SK-N-SH (cell line): ENCODE data around the gene SPEF2. TPM values are rescaled to one million over a fixed set of nuclear protein-coding genes. Genes with fewer than 3 reads are reported as not detected.

Source experiments
- CTCF ChIA-PET: fragments of 300-600, 350-600 bp; formaldehyde crosslinking; extraction: SDS; loops from one replicate; lab custom pipeline; 2021; lab: Yijun Ruan, JAX
- POLR2A ChIA-PET: fragments of 350-600 bp; sonication (Branson Sonifier 250); formaldehyde crosslinking; extraction: SDS; loops from one replicate; lab custom pipeline; 2020; ENCODE audit warnings: antibody characterized with exemption, inconsistent platforms; lab: Yijun Ruan, JAX
- DNase-seq: peaks from one replicate; pipeline ENCODE4 v3.0.0; 2012
- H2AFZ ChIP-seq: fragments of 200-600 bp; sonication (generic); 2 replicates; pipeline ENCODE4 v1.8.1; 2016; ENCODE audit warnings: antibody characterized with exemption, mild to moderate bottlenecking, low read depth
- H3F3A ChIP-seq: fragments of 200-600 bp; sonication (generic); replicated peaks from 2 replicates; pipeline ENCODE3; 2016; ENCODE audit warnings: antibody characterized with exemption, mild to moderate bottlenecking; ENCODE audit not compliant: insufficient read depth
- H3K27ac ChIP-seq, 2 experiments: fragments of 200-500 bp in 1 of 2; fragments of 200-600 bp in 1 of 2; sonication (Bioruptor generic) in 1 of 2; sonication (generic), shearing (Covaris generic) in 1 of 2; 2 replicates each; pipeline versions ENCODE4 v1.5.1 to v1.6.1; 2014 to 2016; ENCODE audit warnings: low read depth in 2 of 2, inconsistent platforms in 1 of 2, low read length in 1 of 2, mild to moderate bottlenecking in 1 of 2, mixed read lengths in 1 of 2
- H3K27me3 ChIP-seq: fragments of 200-600 bp; sonication (generic), shearing (Covaris generic); 2 replicates; pipeline ENCODE4 v1.6.1; 2016; ENCODE audit warnings: mixed run types; ENCODE audit not compliant: insufficient read depth
- H3K36me3 ChIP-seq, 2 experiments: fragments of 200-500 bp in 1 of 2; fragments of 200-600 bp in 1 of 2; sonication (Bioruptor generic) in 1 of 2; sonication (generic) in 1 of 2; replicated peaks in 1 of 2; 2 replicates each; pipeline versions ENCODE3 to v1.5.1; 2014 to 2016; ENCODE audit warnings: low read length in 1 of 2, mild to moderate bottlenecking in 1 of 2; ENCODE audit not compliant: insufficient read depth in 2 of 2, control insufficient read depth in 1 of 2
- H3K4me1 ChIP-seq, 2 experiments: fragments of 200-500 bp in 1 of 2; fragments of 200-600 bp in 1 of 2; sonication (Bioruptor generic) in 1 of 2; sonication (generic), shearing (Covaris generic) in 1 of 2; 2 replicates each; pipeline versions ENCODE4 v1.5.1 to v1.6.1; 2014 to 2016; ENCODE audit warnings: low read depth in 1 of 2, low read length in 1 of 2, mixed run types in 1 of 2; ENCODE audit not compliant: insufficient read depth in 2 of 2, control insufficient read depth in 1 of 2
- H3K4me2 ChIP-seq: fragments of 200-600 bp; sonication (generic), shearing (Covaris generic); 2 replicates; pipeline ENCODE4 v1.6.1; 2017; ENCODE audit warnings: mixed run types
- H3K4me3 ChIP-seq, 2 experiments: fragments of 200-500 bp in 1 of 2; fragments of 200-600 bp in 1 of 2; sonication (Bioruptor generic) in 1 of 2; sonication (generic), shearing (Covaris generic) in 1 of 2; 2 replicates each; pipeline versions ENCODE4 v1.5.1 to v1.8.1; 2014 to 2016; ENCODE audit warnings: low read depth in 2 of 2, inconsistent platforms in 1 of 2, low read length in 1 of 2, mild to moderate bottlenecking in 1 of 2, mixed read lengths in 1 of 2, moderate library complexity in 1 of 2
- H3K79me2 ChIP-seq: fragments of 200-600 bp; sonication (generic); 2 replicates; pipeline ENCODE4 v1.8.1; 2017; ENCODE audit warnings: mild to moderate bottlenecking; ENCODE audit not compliant: insufficient read depth
- H3K9ac ChIP-seq: fragments of 200-600 bp; sonication (generic); 2 replicates; pipeline ENCODE4 v1.6.1; 2017; ENCODE audit warnings: mixed run types
- H3K9me2 ChIP-seq: fragments of 200-600 bp; sonication (generic); 2 replicates; pipeline ENCODE4 v1.6.1; 2017; ENCODE audit warnings: mixed run types
- H3K9me3 ChIP-seq: fragments of 200-600 bp; sonication (generic); 2 replicates; pipeline ENCODE4 v1.6.1; 2017; ENCODE audit warnings: mixed run types, mild to moderate bottlenecking, moderate library complexity
- H4K20me1 ChIP-seq: fragments of 200-600 bp; sonication (generic); 2 replicates; pipeline ENCODE4 v1.6.1; 2017; ENCODE audit warnings: mild to moderate bottlenecking, mixed run types; ENCODE audit not compliant: insufficient read depth
- FOXJ3 ChIP-seq: sonication (generic); formaldehyde crosslinking; IDR thresholded peaks from 2 replicates; pipeline ENCODE4 v1.5.1; 2020; ENCODE audit warnings: mild to moderate bottlenecking, missing genetic modification reagents
- JUND ChIP-seq: IDR thresholded peaks from 2 replicates; pipeline ENCODE4 v1.4.0; 2012
- MEF2A ChIP-seq: IDR thresholded peaks from 2 replicates; pipeline ENCODE4 v1.4.0; 2012; ENCODE audit warnings: low read depth, borderline replicate concordance
- NRF1 ChIP-seq: IDR thresholded peaks from 2 replicates; pipeline ENCODE4 v1.6.1; 2012; ENCODE audit warnings: low read depth, mild to moderate bottlenecking, low read length
- POLR2AphosphoS5 ChIP-seq: IDR thresholded peaks from 2 replicates; pipeline ENCODE4 v1.6.1; 2012; ENCODE audit warnings: low read depth, low read length
- RAD21 ChIP-seq: IDR thresholded peaks from 2 replicates; pipeline ENCODE4 v1.6.1; 2012; ENCODE audit warnings: mild to moderate bottlenecking, low read length
- RFX5 ChIP-seq: IDR thresholded peaks from 2 replicates; pipeline ENCODE4 v1.6.1; 2012; ENCODE audit warnings: mild to moderate bottlenecking, improper control_type of control experiment, low read length
- WGBS: methylation state at CpG from one replicate; pipeline ENCODE4 v1.1.6; 2017; ENCODE audit warnings: low lambda C conversion rate; 5-methylcytosine and 5-hydroxymethylcytosine counted together
- polyA plus RNA-seq, 3 experiments: library from polyadenylated mRNA; depleted of rRNA; stranded (reverse); fragments of >200 nt; gene quantifications; 2 replicates each; pipeline ENCODE4 v1.2.3, GENCODE V29; 2012
- TF ChIP-seq, protein P1 (sequence below): IDR thresholded peaks from 2 replicates; pipeline ENCODE4; 2012
- TF ChIP-seq, protein P2 (sequence below): fragments of 150-350 bp; IDR thresholded peaks from 2 replicates; pipeline ENCODE4 v1.6.1; 2017; ENCODE audit warnings: antibody characterized with exemption, low read length, low read depth, borderline replicate concordance
- TF ChIP-seq, protein P3 (sequence below): fragments of 150-350 bp; IDR thresholded peaks from 2 replicates; pipeline ENCODE4 v1.6.1; 2016; ENCODE audit warnings: mild to moderate bottlenecking, low read depth, low read length

The SPEF2 gene
- polyA plus RNA-seq, 1 of the 3 experiments (the other 2 are of a cell fraction) = 1.6 TPM

DNA sequence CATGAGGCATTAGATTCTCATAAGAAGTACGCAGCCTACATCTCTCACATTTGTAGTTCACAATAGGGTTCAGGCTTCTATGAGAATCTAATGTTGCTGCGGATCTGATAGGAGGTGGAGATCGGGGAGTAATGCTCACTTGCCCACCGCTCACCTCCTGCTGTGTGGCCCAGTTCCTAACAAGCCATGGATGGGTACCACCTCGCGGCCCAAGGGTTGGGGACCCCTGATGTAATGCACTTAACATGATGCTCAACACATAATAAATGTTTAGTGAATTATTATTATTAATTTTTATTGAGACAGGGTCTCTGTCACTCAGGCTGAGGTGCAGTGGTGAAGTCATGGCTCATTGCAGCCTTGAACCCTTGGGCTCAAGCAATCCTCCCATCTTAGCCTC is 134.3 kb downstream of the SPEF2 start:
- no peak for DNase-seq
- no peaks in the 10 kb centered on the region for H3K36me3 ChIP-seq
- H3K4me3 ChIP-seq = no peak overlapping the region
- no peak overlapping the region for H3K9ac ChIP-seq
- ChIA-PET POLR2A (no interaction called here), CTCF (interaction anchor here (1.2 kb wide), 1 partner anchor 25 kb away, joined by 3 read pairs; no protein-coding TSS in a partner anchor)
- WGBS = 67% methylated on average over 6 of the region's 6 CpGs
- no peaks in the 10 kb centered on the region for H3K79me2 ChIP-seq
- no peaks in the 10 kb centered on the region for H3K9me3 ChIP-seq
- no peak overlapping the region for H3K4me2 ChIP-seq
- H2AFZ ChIP-seq = no peak overlapping the region
- H3K27me3 ChIP-seq = no peaks in the 10 kb centered on the region
- TF ChIP-seq, protein P1, sequence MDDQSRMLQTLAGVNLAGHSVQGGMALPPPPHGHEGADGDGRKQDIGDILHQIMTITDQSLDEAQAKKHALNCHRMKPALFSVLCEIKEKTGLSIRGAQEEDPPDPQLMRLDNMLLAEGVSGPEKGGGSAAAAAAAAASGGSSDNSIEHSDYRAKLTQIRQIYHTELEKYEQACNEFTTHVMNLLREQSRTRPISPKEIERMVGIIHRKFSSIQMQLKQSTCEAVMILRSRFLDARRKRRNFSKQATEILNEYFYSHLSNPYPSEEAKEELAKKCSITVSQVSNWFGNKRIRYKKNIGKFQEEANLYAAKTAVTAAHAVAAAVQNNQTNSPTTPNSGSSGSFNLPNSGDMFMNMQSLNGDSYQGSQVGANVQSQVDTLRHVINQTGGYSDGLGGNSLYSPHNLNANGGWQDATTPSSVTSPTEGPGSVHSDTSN = no peak
- no peak for TF ChIP-seq POLR2AphosphoS5
- TF ChIP-seq FOXJ3 (CRISPR knock-in tag) = no peak
- no peak for TF ChIP-seq MEF2A
- TF ChIP-seq RFX5 = no peak
- TF ChIP-seq RAD21 = no peak
- TF ChIP-seq, protein P2, sequence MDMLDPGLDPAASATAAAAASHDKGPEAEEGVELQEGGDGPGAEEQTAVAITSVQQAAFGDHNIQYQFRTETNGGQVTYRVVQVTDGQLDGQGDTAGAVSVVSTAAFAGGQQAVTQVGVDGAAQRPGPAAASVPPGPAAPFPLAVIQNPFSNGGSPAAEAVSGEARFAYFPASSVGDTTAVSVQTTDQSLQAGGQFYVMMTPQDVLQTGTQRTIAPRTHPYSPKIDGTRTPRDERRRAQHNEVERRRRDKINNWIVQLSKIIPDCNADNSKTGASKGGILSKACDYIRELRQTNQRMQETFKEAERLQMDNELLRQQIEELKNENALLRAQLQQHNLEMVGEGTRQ = no peak
- no peak for TF ChIP-seq JUND
- H3K4me1 ChIP-seq = no peaks in the 10 kb centered on the region
- no peaks in the 10 kb centered on the region for H3F3A ChIP-seq
- H4K20me1 ChIP-seq = no peaks in the 10 kb centered on the region
- H3K9me2 ChIP-seq = no peaks in the 10 kb centered on the region
- H3K27ac ChIP-seq = no peak overlapping the region

DNA sequence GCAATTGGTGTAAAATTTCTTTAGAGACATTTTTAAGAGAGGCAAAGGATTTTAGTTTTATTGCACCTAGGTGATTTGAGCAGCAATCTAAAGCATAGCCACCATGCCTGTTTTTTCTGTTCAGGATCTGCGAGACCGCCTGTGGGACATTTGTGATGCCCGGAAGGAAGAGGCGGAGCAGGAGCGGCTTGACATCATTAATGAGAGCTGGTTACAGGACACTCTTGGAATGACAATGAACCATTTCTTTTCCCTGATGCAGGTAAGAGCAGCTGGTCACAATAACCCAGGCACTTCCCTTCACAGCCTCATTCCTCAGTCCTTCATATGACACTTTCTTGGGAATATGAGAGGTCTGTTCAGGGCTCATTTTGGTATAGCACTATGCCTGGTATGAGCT is 135.8 kb downstream of the SPEF2 start:
- no peak overlapping the region for H3K4me2 ChIP-seq
- no peaks in the 10 kb centered on the region for H3K9me3 ChIP-seq
- H3K27ac ChIP-seq = no peak overlapping the region
- no peaks in the 10 kb centered on the region for H3F3A ChIP-seq
- TF ChIP-seq NRF1 = no peak
- TF ChIP-seq, protein P3, sequence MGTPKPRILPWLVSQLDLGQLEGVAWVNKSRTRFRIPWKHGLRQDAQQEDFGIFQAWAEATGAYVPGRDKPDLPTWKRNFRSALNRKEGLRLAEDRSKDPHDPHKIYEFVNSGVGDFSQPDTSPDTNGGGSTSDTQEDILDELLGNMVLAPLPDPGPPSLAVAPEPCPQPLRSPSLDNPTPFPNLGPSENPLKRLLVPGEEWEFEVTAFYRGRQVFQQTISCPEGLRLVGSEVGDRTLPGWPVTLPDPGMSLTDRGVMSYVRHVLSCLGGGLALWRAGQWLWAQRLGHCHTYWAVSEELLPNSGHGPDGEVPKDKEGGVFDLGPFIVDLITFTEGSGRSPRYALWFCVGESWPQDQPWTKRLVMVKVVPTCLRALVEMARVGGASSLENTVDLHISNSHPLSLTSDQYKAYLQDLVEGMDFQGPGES = no peak
- no peak overlapping the region for H3K4me3 ChIP-seq
- H4K20me1 ChIP-seq = no peaks in the 10 kb centered on the region
- H3K36me3 ChIP-seq = no peaks in the 10 kb centered on the region
- no peak overlapping the region for H2AFZ ChIP-seq
- H3K79me2 ChIP-seq = no peaks in the 10 kb centered on the region
- no peaks in the 10 kb centered on the region for H3K4me1 ChIP-seq
- no peak overlapping the region for H3K9ac ChIP-seq
- ChIA-PET CTCF (interaction anchor here (0.9 to 1.3 kb wide), 2 partner anchors 24 to 93 kb away, joined by 3 read pairs; no protein-coding TSS in a partner anchor), POLR2A (no interaction called here)
- H3K27me3 ChIP-seq = no peaks in the 10 kb centered on the region
- no peak for DNase-seq
- WGBS = 93% methylated on average over 5 of the region's 5 CpGs
- H3K9me2 ChIP-seq = no peaks in the 10 kb centered on the region
